Uterus (tissue), 2 donors: ENCODE data around the gene MED23.

Experiments
- POLR2A ChIP-seq, 2 donors: fragments of 450-650 bp; IDR thresholded peaks; one replicate each; pipeline ENCODE4 v1.6.1; 2016; ENCODE audit warnings: antibody characterized with exemption in 2 of 2, mild to moderate bottlenecking in 1 of 2, moderate library complexity in 1 of 2
- TF ChIP-seq, protein P1 (sequence below), 4 experiments: fragments of 200-600 bp in 2 of 4; fragments of 450-650 bp in 2 of 4; sonication (generic) in 2 of 4; IDR thresholded peaks; one replicate each; pipeline ENCODE4 v1.5.1; 2016 to 2019; ENCODE audit warnings: antibody characterized with exemption in 4 of 4, mild to moderate bottlenecking in 2 of 4, moderate library complexity in 1 of 4

DNA sequence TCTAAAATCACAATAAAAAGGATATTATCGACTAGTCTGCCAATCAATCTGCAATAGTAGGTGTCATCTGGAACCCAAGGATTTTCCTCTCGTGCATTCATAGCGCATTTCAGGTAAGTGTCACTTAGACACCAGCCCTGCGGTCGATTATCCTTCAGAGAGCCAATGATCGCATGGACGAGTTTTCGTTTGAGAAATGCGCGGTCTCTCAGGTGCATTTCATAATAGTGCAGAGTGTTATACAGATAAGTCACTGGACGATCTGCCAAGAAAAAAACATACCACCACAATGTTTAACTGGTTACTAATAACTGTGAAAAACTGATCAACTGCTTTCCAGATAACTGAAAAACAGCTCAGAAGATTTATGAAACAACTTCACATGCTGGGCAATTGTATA, 34.0 kb downstream of the MED23 start:
- TF ChIP-seq, protein P1, sequence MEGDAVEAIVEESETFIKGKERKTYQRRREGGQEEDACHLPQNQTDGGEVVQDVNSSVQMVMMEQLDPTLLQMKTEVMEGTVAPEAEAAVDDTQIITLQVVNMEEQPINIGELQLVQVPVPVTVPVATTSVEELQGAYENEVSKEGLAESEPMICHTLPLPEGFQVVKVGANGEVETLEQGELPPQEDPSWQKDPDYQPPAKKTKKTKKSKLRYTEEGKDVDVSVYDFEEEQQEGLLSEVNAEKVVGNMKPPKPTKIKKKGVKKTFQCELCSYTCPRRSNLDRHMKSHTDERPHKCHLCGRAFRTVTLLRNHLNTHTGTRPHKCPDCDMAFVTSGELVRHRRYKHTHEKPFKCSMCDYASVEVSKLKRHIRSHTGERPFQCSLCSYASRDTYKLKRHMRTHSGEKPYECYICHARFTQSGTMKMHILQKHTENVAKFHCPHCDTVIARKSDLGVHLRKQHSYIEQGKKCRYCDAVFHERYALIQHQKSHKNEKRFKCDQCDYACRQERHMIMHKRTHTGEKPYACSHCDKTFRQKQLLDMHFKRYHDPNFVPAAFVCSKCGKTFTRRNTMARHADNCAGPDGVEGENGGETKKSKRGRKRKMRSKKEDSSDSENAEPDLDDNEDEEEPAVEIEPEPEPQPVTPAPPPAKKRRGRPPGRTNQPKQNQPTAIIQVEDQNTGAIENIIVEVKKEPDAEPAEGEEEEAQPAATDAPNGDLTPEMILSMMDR (IDR thresholded peaks at IDR 0.05): no peak
- no peak for TF ChIP-seq POLR2A (IDR thresholded peaks at IDR 0.05)
